ENCODE data around the gene KCNJ10.

Gene KCNJ10

GRCh38 chr1:160032165-160032820 is 37.7 kb downstream of the KCNJ10 start:
- TF ChIP-seq MAX (IDR thresholded peaks at IDR 0.05), result no peak
- TF ChIP-seq EP300 (IDR thresholded peaks at IDR 0.05; ENCODE audit: borderline replicate concordance), result no peak
- no peak for TF ChIP-seq TCF12 (IDR thresholded peaks at IDR 0.05; ENCODE audit: low read depth)
- TF ChIP-seq USF1 (IDR thresholded peaks at IDR 0.05), result no peak
- no peak for TF ChIP-seq TEAD4 (IDR thresholded peaks at IDR 0.05)
- no peak for TF ChIP-seq CREB1 (IDR thresholded peaks at IDR 0.05; ENCODE audit: low read depth)
- TF ChIP-seq YY1 (IDR thresholded peaks at IDR 0.05; ENCODE audit: low read depth), result no peak
- TF ChIP-seq EGR1 (IDR thresholded peaks at IDR 0.05), result no peak
- no peak for TF ChIP-seq CEBPB (IDR thresholded peaks at IDR 0.05)
- no peak for TF ChIP-seq RAD21 (IDR thresholded peaks at IDR 0.05; ENCODE audit: low read depth)
- TF ChIP-seq NFIC (IDR thresholded peaks at IDR 0.05), result no peak
- TF ChIP-seq REST (IDR thresholded peaks at IDR 0.05; ENCODE audit: low read depth), result no peak

- no peak for TF ChIP-seq FOXM1 (IDR thresholded peaks at IDR 0.05; ENCODE audit: borderline replicate concordance, low read depth)
- TF ChIP-seq CREB1 (IDR thresholded peaks at IDR 0.05; ENCODE audit: low read depth), result no peak
- TF ChIP-seq ZBTB7A (IDR thresholded peaks at IDR 0.05; ENCODE audit: low read depth), result peak; percentile 30; the same call in 1 of the 2 replicates
- TF ChIP-seq REST (IDR thresholded peaks at IDR 0.05; ENCODE audit: low read depth), result no peak
- TF ChIP-seq CEBPB (IDR thresholded peaks at IDR 0.05), result no peak
- TF ChIP-seq EP300 (IDR thresholded peaks at IDR 0.05; ENCODE audit: borderline replicate concordance), result no peak
- 0 out of 2 replicates have a peak, but pooled peaks have one; percentile 3 for TF ChIP-seq USF1 (IDR thresholded peaks at IDR 0.05)
- TF ChIP-seq MAX (IDR thresholded peaks at IDR 0.05), result peak; percentile 84
- no peak for TF ChIP-seq RAD21 (IDR thresholded peaks at IDR 0.05; ENCODE audit: low read depth)
- TF ChIP-seq YY1 (IDR thresholded peaks at IDR 0.05; ENCODE audit: low read depth), result 0 out of 2 replicates have a peak, but pooled peaks have one; percentile 10
- TF ChIP-seq NFIC (IDR thresholded peaks at IDR 0.05), result peak; percentile 50
- TF ChIP-seq TEAD4 (IDR thresholded peaks at IDR 0.05), result no peak; the same call in 1 of the 2 replicates
- TF ChIP-seq TAF1 (IDR thresholded peaks at IDR 0.05; ENCODE audit: low read depth), result peak; percentile 72; the same call in 1 of the 2 replicates
- TF ChIP-seq TCF12 (IDR thresholded peaks at IDR 0.05; ENCODE audit: low read depth), result no peak; the same call in 1 of the 2 replicates
- TF ChIP-seq EGR1 (IDR thresholded peaks at IDR 0.05), result peak; percentile 59
Observed at GRCh38 chr1:160031365-160032164, 38.4 kb downstream of the KCNJ10 start, which contains the start of gene PIGM. Gene PIGM (minus strand): TSS chr1:160031990. CDS start chr1:160031739, 251 bp downstream.

GRCh38 chr1:160030657-160031364 is 39.1 kb downstream of the KCNJ10 start:
- TF ChIP-seq USF1 (IDR thresholded peaks at IDR 0.05), result no peak
- TF ChIP-seq ZBTB7A (IDR thresholded peaks at IDR 0.05; ENCODE audit: low read depth), result no peak
- no peak for TF ChIP-seq CREB1 (IDR thresholded peaks at IDR 0.05; ENCODE audit: low read depth)
- no peak for TF ChIP-seq RAD21 (IDR thresholded peaks at IDR 0.05; ENCODE audit: low read depth)
- no peak for TF ChIP-seq MAX (IDR thresholded peaks at IDR 0.05)
- TF ChIP-seq EP300 (IDR thresholded peaks at IDR 0.05; ENCODE audit: borderline replicate concordance), result no peak
- TF ChIP-seq EGR1 (IDR thresholded peaks at IDR 0.05), result no peak
- no peak for TF ChIP-seq REST (IDR thresholded peaks at IDR 0.05; ENCODE audit: low read depth)
- no peak for TF ChIP-seq FOXM1 (IDR thresholded peaks at IDR 0.05; ENCODE audit: borderline replicate concordance, low read depth)
